PFSK-1 (cell line): ENCODE data around the gene RFX4.

Experiments used
- FOXP2 ChIP-seq: optimal IDR thresholded peaks from 2 replicates; pipeline ENCODE3; 2011; ENCODE audit warnings: borderline replicate concordance, control low read depth, inconsistent platforms; ENCODE audit not compliant: insufficient read depth; ENCODE audit errors: extremely low read length, extremely low read depth
- POLR2AphosphoS5 ChIP-seq: IDR thresholded peaks from 2 replicates; pipeline ENCODE4 v1.6.1; 2012; ENCODE audit warnings: low read depth, mild to moderate bottlenecking, control low read depth, low read length, moderate library complexity
- REST ChIP-seq, 2 experiments: IDR thresholded peaks; 2 replicates each; pipeline versions ENCODE4 v1.6.1 to v1.8.0; 2011 to 2012; ENCODE audit warnings: low read depth in 2 of 2, low read length in 2 of 2, control low read depth in 1 of 2, inconsistent platforms in 1 of 2, mild to moderate bottlenecking in 1 of 2, moderate library complexity in 1 of 2; ENCODE audit not compliant: insufficient read depth in 1 of 2
- SIN3A ChIP-seq: IDR thresholded peaks from 2 replicates; pipeline ENCODE4 v1.6.1; 2012; ENCODE audit warnings: mild to moderate bottlenecking, low read length, moderate library complexity, borderline replicate concordance; ENCODE audit not compliant: insufficient read depth
- TAF1 ChIP-seq: IDR thresholded peaks from 2 replicates; pipeline ENCODE4 v1.6.1; 2012; ENCODE audit warnings: low read length, control low read depth, borderline replicate concordance; ENCODE audit not compliant: insufficient read depth

The RFX4 gene

GRCh38 chr12:106580671-106581508 is 1.9 kb upstream of the RFX4 start:
- TF ChIP-seq SIN3A, result no peak
- TF ChIP-seq POLR2AphosphoS5, result no peak
- no peak for TF ChIP-seq TAF1
- no peak for TF ChIP-seq FOXP2

- TF ChIP-seq FOXP2 (no peak), REST (IDR thresholded peaks at IDR 0.05; ENCODE audit: insufficient read depth in 1 of 2, low read depth in 2 of 2, low read length in 2 of 2) (peak; percentile 74 to 91)
These were observed 1.1 kb upstream of the RFX4 start for GRCh38 chr12:106581543-106582248.

GRCh38 chr12:106582249-106582591 is 584 bp upstream of the RFX4 start:
- TF ChIP-seq TAF1 (no peak), FOXP2 (no peak), POLR2AphosphoS5 (no peak), SIN3A (no peak), REST (IDR thresholded peaks at IDR 0.05; ENCODE audit: insufficient read depth in 1 of 2, low read depth in 2 of 2, low read length in 2 of 2) (no peak)

GRCh38 chr12:106583242-106584103 is 669 bp downstream of the RFX4 start:
- TF ChIP-seq POLR2AphosphoS5, result no peak
- TF ChIP-seq SIN3A, result no peak
- no peak for TF ChIP-seq TAF1
- TF ChIP-seq REST (IDR thresholded peaks at IDR 0.05; ENCODE audit: insufficient read depth in 1 of 2, low read depth in 2 of 2, low read length in 2 of 2), result no peak
- no peak for TF ChIP-seq FOXP2
